Prostate gland (tissue), 2 donors: ENCODE results near the gene LYVE1. TPM values are rescaled to one million over a fixed set of nuclear protein-coding genes. Genes with fewer than 3 reads are reported as not detected.

Experiments
- DNase-seq: peaks from one replicate; pipeline ENCODE4 v3.0.0-alpha.2; 2019; ENCODE audit warnings: low spot score
- H3K27ac ChIP-seq, 2 donors: fragments of 200-600 bp; sonication (generic); 2 replicates each; pipeline ENCODE4 v1.5.1; 2017 to 2019
- H3K27me3 ChIP-seq: fragments of 200-600 bp; sonication (generic); replicated peaks from 2 replicates; pipeline ENCODE4 v1.5.1; 2019; ENCODE audit not compliant: insufficient read depth
- H3K36me3 ChIP-seq, 2 donors: fragments of 200-600 bp; sonication (generic); 1 replicate in 1 of 2; 2 replicates in 1 of 2; pipeline versions ENCODE4 v1.5.1 to v1.8.1; 2017 to 2019
- H3K4me1 ChIP-seq: fragments of 200-600 bp; sonication (generic); replicated peaks from 2 replicates; pipeline ENCODE4 v1.5.1; 2019
- H3K4me3 ChIP-seq, 2 donors: fragments of 200-600 bp; sonication (generic); 2 replicates each; pipeline ENCODE4 v1.5.1; 2017 to 2019
- H3K9me3 ChIP-seq: fragments of 200-600 bp; sonication (generic); 2 replicates; pipeline ENCODE4 v1.5.1; 2017
- CTCF ChIP-seq, 4 experiments: fragments of 200-600 bp in 2 of 4; fragments of 450-650 bp in 2 of 4; sonication (generic) in 2 of 4; IDR thresholded peaks; 1 replicate in 3 of 4; 2 replicates in 1 of 4; pipeline ENCODE4 v1.5.1; 2016 to 2019; ENCODE audit warnings: antibody characterized with exemption in 4 of 4, mild to moderate bottlenecking in 2 of 4, moderate library complexity in 2 of 4
- POLR2A ChIP-seq: fragments of 450-650 bp; IDR thresholded peaks from one replicate; pipeline ENCODE4 v1.6.1; 2016; ENCODE audit warnings: antibody characterized with exemption, mild to moderate bottlenecking
- POLR2AphosphoS5 ChIP-seq: sonication (generic); formaldehyde crosslinking; IDR thresholded peaks from one replicate; pipeline ENCODE4 v1.6.1; 2017; ENCODE audit warnings: antibody characterized with exemption
- WGBS: methylation state at CpG from one replicate; pipeline ENCODE4 v1.1.5; 2018; 5-methylcytosine and 5-hydroxymethylcytosine counted together
- intact Hi-C: fragments of 100-400 bp; cut with DNase I; formaldehyde crosslinking; loops from one replicate; pipeline ENCODE4 v1.14.2; 2022
- total RNA-seq, 2 donors: library from RNA; depleted of rRNA; stranded (reverse); fragments of >200 nt; gene quantifications; one replicate each; pipeline ENCODE4 v1.1.0, GENCODE V29; 2016

Gene LYVE1
- total RNA-seq, 2 donors from 2014 or later, result 2.5 to 9.8 TPM

GRCh38 chr11:10579700-10580099 lies 11.2 kb upstream of the LYVE1 start:
- no peak for DNase-seq
- H3K4me1 ChIP-seq, result no peaks in the 10 kb centered on the region
- intact Hi-C loops, result loop anchor here (2.0 to 5.0 kb wide), 2 partner anchors 39 to 148 kb away; no protein-coding TSS in a partner anchor
- no peaks in the 10 kb centered on the region for H3K36me3 ChIP-seq
- no peaks in the 10 kb centered on the region for H3K27me3 ChIP-seq
- H3K4me3 ChIP-seq, result no peak overlapping the region
- H3K27ac ChIP-seq, result peak overlapping the region; percentile 4 to 6
- no peaks in the 10 kb centered on the region for H3K9me3 ChIP-seq
- TF ChIP-seq POLR2AphosphoS5 (no peak), CTCF (IDR thresholded peaks at IDR 0.05) (no peak), POLR2A (no peak)
- 88% methylated on average over 3 of the region's 3 CpGs for WGBS

- Histone ChIP-seq H3K4me1 (no peaks in the 10 kb centered on the region), H3K36me3 (no peaks in the 10 kb centered on the region), H3K27me3 (no peaks in the 10 kb centered on the region), H3K4me3 (no peak overlapping the region), H3K27ac (no peak overlapping the region), H3K9me3 (no peaks in the 10 kb centered on the region)
- DNase-seq, result no peak
- intact Hi-C loops, result loop anchor here (5.0 kb wide), 1 partner anchor 151 kb away; no protein-coding TSS in a partner anchor
- TF ChIP-seq CTCF (IDR thresholded peaks at IDR 0.05) (no peak), POLR2A (no peak), POLR2AphosphoS5 (no peak)
- WGBS, result 89% methylated on average over 4 of the region's 4 CpGs
Observed at GRCh38 chr11:10576035-10576398, 7.6 kb upstream of the LYVE1 start.

- H3K27me3 ChIP-seq, result no peaks in the 10 kb centered on the region
- intact Hi-C loops, result loop anchor here (5.0 kb wide), 1 partner anchor 152 kb away; no protein-coding TSS in a partner anchor
- no peak overlapping the region for H3K4me3 ChIP-seq
- 85% methylated on average over 3 of the region's 3 CpGs for WGBS
- H3K9me3 ChIP-seq, result no peaks in the 10 kb centered on the region
- H3K27ac ChIP-seq, result no peak overlapping the region
- DNase-seq, result no peak
- no peaks in the 10 kb centered on the region for H3K36me3 ChIP-seq
- TF ChIP-seq POLR2AphosphoS5, result no peak
- TF ChIP-seq POLR2A, result no peak
- no peak for TF ChIP-seq CTCF (IDR thresholded peaks at IDR 0.05)
- no peaks in the 10 kb centered on the region for H3K4me1 ChIP-seq
Observed at GRCh38 chr11:10575346-10576034, 7.0 kb upstream of the LYVE1 start.

- H3K27me3 ChIP-seq, result no peaks in the 10 kb centered on the region
- TF ChIP-seq POLR2A (no peak), POLR2AphosphoS5 (no peak), CTCF (IDR thresholded peaks at IDR 0.05) (no peak)
- H3K9me3 ChIP-seq, result no peaks in the 10 kb centered on the region
- no peak overlapping the region for H3K27ac ChIP-seq
- no peaks in the 10 kb centered on the region for H3K36me3 ChIP-seq
- H3K4me1 ChIP-seq, result no peaks in the 10 kb centered on the region
- no peak for DNase-seq
- intact Hi-C loops, result no loop called here
- no peak overlapping the region for H3K4me3 ChIP-seq
- 89% methylated on average over 3 of the region's 3 CpGs for WGBS
Observed at GRCh38 chr11:10573556-10573955, 5.1 kb upstream of the LYVE1 start.

GRCh38 chr11:10573028-10573427 lies 4.6 kb upstream of the LYVE1 start:
- DNase-seq, result no peak
- Histone ChIP-seq H3K4me1 (no peaks in the 10 kb centered on the region), H3K4me3 (no peak overlapping the region), H3K9me3 (no peaks in the 10 kb centered on the region), H3K36me3 (no peaks in the 10 kb centered on the region), H3K27me3 (no peaks in the 10 kb centered on the region), H3K27ac (no peak overlapping the region)
- no peak for TF ChIP-seq POLR2AphosphoS5
- TF ChIP-seq POLR2A, result no peak
- TF ChIP-seq CTCF (IDR thresholded peaks at IDR 0.05), result no peak
- intact Hi-C loops, result no loop called here
